ENCODE measurements around the gene TXNDC12.

DNA sequence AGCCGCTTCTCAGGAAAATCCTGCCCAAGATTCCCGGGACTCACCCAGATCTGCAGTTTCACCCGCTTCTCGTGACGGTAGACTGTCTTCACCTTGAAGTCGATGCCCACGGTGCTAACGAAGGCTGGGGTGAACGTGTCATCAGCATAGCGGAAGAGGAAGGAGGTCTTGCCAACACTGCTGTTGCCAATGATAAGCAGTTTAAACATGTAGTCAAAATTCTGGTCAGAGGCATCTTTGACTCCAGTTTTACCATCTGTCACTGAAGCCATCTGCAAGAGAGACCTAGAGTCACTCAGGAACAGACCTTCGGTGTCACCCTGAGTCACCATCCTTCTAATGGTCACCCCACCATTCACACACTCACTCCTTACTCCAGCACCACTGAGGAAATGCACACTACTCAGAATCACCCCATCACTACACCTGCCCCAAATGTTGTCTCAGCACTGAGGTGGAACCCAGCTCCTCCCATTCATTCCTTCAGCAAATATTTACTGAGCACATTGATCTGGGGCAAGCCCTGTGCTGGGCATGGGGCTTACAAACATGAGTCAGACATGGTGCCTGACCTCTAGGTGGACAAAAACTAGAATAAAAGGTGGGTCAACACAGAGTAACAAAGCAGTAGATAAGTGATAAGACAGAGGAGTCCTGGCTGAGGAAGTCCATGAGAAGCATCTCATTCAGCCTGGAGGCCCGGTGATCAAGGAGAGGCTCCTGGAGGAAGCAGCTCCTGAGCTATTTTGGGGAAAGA, 78.0 kb downstream of the TXNDC12 start:
- TF ChIP-seq, protein P1, sequence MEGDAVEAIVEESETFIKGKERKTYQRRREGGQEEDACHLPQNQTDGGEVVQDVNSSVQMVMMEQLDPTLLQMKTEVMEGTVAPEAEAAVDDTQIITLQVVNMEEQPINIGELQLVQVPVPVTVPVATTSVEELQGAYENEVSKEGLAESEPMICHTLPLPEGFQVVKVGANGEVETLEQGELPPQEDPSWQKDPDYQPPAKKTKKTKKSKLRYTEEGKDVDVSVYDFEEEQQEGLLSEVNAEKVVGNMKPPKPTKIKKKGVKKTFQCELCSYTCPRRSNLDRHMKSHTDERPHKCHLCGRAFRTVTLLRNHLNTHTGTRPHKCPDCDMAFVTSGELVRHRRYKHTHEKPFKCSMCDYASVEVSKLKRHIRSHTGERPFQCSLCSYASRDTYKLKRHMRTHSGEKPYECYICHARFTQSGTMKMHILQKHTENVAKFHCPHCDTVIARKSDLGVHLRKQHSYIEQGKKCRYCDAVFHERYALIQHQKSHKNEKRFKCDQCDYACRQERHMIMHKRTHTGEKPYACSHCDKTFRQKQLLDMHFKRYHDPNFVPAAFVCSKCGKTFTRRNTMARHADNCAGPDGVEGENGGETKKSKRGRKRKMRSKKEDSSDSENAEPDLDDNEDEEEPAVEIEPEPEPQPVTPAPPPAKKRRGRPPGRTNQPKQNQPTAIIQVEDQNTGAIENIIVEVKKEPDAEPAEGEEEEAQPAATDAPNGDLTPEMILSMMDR (IDR thresholded peaks at IDR 0.05): no peak
- TF ChIP-seq POLR2A (IDR thresholded peaks at IDR 0.05): no peak

Data from body of pancreas (tissue), 4 donors.